Stomach (tissue), 9 donors: ENCODE results near the gene RELN. TPM values are rescaled to one million over a fixed set of nuclear protein-coding genes. Genes with fewer than 3 reads are reported as not detected.

Source experiments
- DNase-seq, 2 donors: peaks; one replicate each; pipeline versions ENCODE4 v3.0.0 to v3.0.0-alpha.2; 2013 to 2019
- H3K27ac ChIP-seq, 5 donors: fragments of 200-600 bp in 4 of 5; sonication (generic) in 4 of 5; one replicate each; pipeline ENCODE4 v1.5.1; 2013 to 2019; ENCODE audit warnings: mild to moderate bottlenecking in 1 of 5, moderate library complexity in 1 of 5
- H3K27me3 ChIP-seq, 3 donors: fragments of 200-600 bp; sonication (generic); one replicate each; pipeline ENCODE4 v1.5.1; 2017 to 2019; ENCODE audit warnings: mixed run types in 1 of 3
- H3K36me3 ChIP-seq, 4 donors: fragments of 200-600 bp; sonication (generic); 1 replicate in 3 of 4; 2 replicates in 1 of 4; pipeline ENCODE4 v1.5.1; 2016 to 2019
- H3K4me1 ChIP-seq, 4 donors: fragments of 200-600 bp; sonication (generic); one replicate each; pipeline ENCODE4 v1.5.1; 2016 to 2019
- H3K4me3 ChIP-seq, 4 donors: fragments of 200-600 bp; sonication (generic) in 3 of 4; one replicate each; pipeline ENCODE4 v1.5.1; 2016 to 2019; ENCODE audit warnings: mild to moderate bottlenecking in 1 of 4
- H3K9me3 ChIP-seq, 4 donors: fragments of 200-600 bp; sonication (generic); one replicate each; pipeline ENCODE4 v1.5.1; 2016 to 2019
- CTCF ChIP-seq, 7 experiments: fragments of 450-650 bp in 4 of 7; fragments of 200-600 bp in 3 of 7; sonication (generic) in 3 of 7; IDR thresholded peaks; one replicate each; pipeline ENCODE4 v1.5.1; 2016 to 2019; ENCODE audit warnings: antibody characterized with exemption in 7 of 7, control low read depth in 2 of 7, mild to moderate bottlenecking in 1 of 7
- EP300 ChIP-seq: sonication (generic); formaldehyde crosslinking; IDR thresholded peaks from one replicate; pipeline ENCODE4 v1.6.1; 2017; ENCODE audit warnings: antibody characterized with exemption
- POLR2A ChIP-seq, 4 donors: fragments of 450-650 bp; IDR thresholded peaks; one replicate each; pipeline ENCODE4 v1.6.1; 2016; ENCODE audit warnings: antibody characterized with exemption in 4 of 4, control low read depth in 2 of 4, mild to moderate bottlenecking in 1 of 4, moderate library complexity in 1 of 4
- POLR2AphosphoS5 ChIP-seq, 3 donors: sonication (generic); formaldehyde crosslinking; IDR thresholded peaks; one replicate each; pipeline ENCODE4 v1.6.1; 2016; ENCODE audit warnings: antibody characterized with exemption in 3 of 3
- whole genome bisulfite sequencing, 5 donors: extraction: QIAGEN DNeasy Blood & Tissue Kit in 3 of 5; methylation state at CpG; one replicate each; pipeline versions ENCODE4 v1.1.5 to v1.1.7; 2013 to 2018; 5-methylcytosine and 5-hydroxymethylcytosine counted together
- intact Hi-C: fragments of 100-400 bp; cut with DNase I; formaldehyde crosslinking; loops from one replicate; pipeline ENCODE4 v1.15.1; 2023; ENCODE audit warnings: low total_unique reads
- polyA plus RNA-seq, 3 donors: library from polyadenylated mRNA; stranded (reverse); fragments of 200-250 nt; gene quantifications; one replicate each; pipeline ENCODE4 v1.2.3, GENCODE V29; 2013
- total RNA-seq, 5 donors: library from RNA; depleted of rRNA; stranded (reverse); fragments of >200 nt; gene quantifications; one replicate each; pipeline versions ENCODE4 v1.1.0 to v1.2.3, GENCODE V29; 2014 to 2016
- donor health status: healthy with polysubstance abuse.
- donor health status: Bipolar disorder and iron deficiency.
- donor health status: healthy.

The RELN gene
- total and polyA plus RNA-seq, 8 donors = 0.19 to 14.3 (median 2.2) TPM

DNA sequence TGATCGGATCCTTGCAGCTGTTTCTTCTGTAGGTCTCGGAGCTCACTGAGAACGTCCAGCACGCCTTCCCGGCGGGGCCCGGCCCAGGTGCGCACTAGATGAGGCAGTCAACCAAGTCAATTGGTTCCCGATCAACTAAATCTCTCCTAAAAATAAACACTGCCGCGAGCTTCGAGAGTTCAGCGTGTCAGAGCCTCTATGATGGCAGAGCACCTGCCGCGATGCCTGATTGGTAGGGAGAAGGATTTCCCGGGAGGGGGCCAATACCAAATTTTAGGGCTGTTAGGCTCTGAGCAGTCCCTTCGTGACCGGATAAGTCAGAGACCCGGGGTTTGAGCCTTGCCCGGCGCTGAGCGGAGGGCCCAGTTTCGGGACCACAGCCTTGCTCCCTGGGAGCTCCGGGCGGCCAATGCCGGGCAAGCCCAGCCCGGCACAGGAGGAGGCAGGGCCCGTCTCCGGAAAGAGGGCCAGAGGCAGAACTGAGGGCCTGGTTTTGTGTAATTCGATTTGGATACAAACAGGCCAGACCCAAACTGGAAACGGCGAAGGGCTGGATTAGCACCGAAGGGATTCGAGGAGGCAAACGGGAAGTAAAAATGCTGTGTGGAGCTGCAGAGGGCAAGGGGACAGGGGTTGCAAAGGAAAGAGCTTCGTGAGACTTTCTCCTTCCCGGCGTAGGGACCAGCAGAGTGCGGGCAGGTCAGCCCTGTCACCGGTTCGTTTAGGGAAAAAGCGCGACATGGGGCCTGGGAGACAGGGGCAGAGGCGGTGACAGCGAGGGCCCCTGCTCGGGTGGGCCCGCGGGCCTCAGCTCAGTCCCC lies 544.0 kb downstream of the RELN start:
- DNase-seq = peak in 1 of 2 donors; percentile 43
- peak overlapping the region; percentile 44 to 49 (median 48) for H3K4me3 ChIP-seq
- peaks cover 0 to 45% (median 15%) of the 10 kb centered on the region in 3 donors for H3K27me3 ChIP-seq
- H3K9me3 ChIP-seq = no peaks in the 10 kb centered on the region
- WGBS, 5 donors = 7 to 16% (median 8%) methylated on average over 41 to 48 of the region's 48 CpGs
- no peak for TF ChIP-seq EP300
- no peak for TF ChIP-seq CTCF (IDR thresholded peaks at IDR 0.05)
- no peak for TF ChIP-seq POLR2A (IDR thresholded peaks at IDR 0.05)
- TF ChIP-seq POLR2AphosphoS5 (IDR thresholded peaks at IDR 0.05) = no peak
- intact Hi-C loops = no loop called here
- peaks cover 8 to 24% (median 21%) of the 10 kb centered on the region in 4 donors for H3K4me1 ChIP-seq
- H3K27ac ChIP-seq = peak overlapping the region; percentile 14 to 63 (median 37)
- no peaks in the 10 kb centered on the region for H3K36me3 ChIP-seq

GRCh38 chr7:103439661-103440060 lies 549.8 kb downstream of the RELN start:
- intact Hi-C loops = no loop called here
- 92 to 97% (median 95%) methylated on average over 8 of the region's 8 CpGs for WGBS, 5 donors
- TF ChIP-seq POLR2A (IDR thresholded peaks at IDR 0.05) (no peak), EP300 (no peak), CTCF (IDR thresholded peaks at IDR 0.05) (no peak), POLR2AphosphoS5 (IDR thresholded peaks at IDR 0.05) (no peak)

GRCh38 chr7:103437623-103438022 lies 551.8 kb downstream of the RELN start:
- 50 to 88% (median 84%) methylated on average over 1 of the region's 1 CpG for WGBS, 5 donors
- TF ChIP-seq EP300 (no peak), POLR2AphosphoS5 (IDR thresholded peaks at IDR 0.05) (no peak), CTCF (IDR thresholded peaks at IDR 0.05) (no peak), POLR2A (IDR thresholded peaks at IDR 0.05) (no peak)
- H3K9me3 ChIP-seq = peaks cover 0 to 6% (median 1%) of the 10 kb centered on the region in 4 donors
- H3K36me3 ChIP-seq = no peaks in the 10 kb centered on the region
- intact Hi-C loops = no loop called here
- no peak for DNase-seq
- H3K27me3 ChIP-seq = no peaks in the 10 kb centered on the region
- peaks cover 0 to 7% (median 0%) of the 10 kb centered on the region in 4 donors for H3K4me1 ChIP-seq
- no peak overlapping the region for H3K4me3 ChIP-seq
- no peak overlapping the region for H3K27ac ChIP-seq

More at GRCh38 chr7:103439661-103440060, 549.8 kb downstream of the RELN start:
- H3K27me3 ChIP-seq = peaks cover 0 to 17% (median 0%) of the 10 kb centered on the region in 3 donors
- no peak overlapping the region for H3K27ac ChIP-seq
- no peaks in the 10 kb centered on the region for H3K9me3 ChIP-seq
- H3K4me1 ChIP-seq = no peaks in the 10 kb centered on the region
- no peak for DNase-seq
- no peak overlapping the region for H3K4me3 ChIP-seq
- H3K36me3 ChIP-seq = no peaks in the 10 kb centered on the region

DNA sequence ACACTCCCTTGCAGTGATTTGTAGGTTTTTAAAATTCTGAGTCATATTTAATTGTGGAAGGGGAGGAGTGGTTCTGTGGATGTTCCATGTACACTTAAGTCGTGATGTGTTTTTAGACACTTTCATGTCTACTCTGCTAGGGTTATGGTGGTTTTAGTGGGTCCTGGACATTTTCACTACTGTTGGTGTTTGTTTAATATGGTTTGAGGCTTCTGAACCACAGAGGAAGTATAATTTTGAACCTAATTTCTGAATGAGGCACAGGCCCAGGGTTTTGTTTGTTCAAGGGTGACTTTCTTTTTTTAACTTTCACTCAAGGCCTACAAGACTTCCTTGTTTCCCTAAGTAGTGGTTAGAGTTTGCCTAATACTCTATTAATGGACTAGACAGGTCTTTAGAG lies 556.7 kb downstream of the RELN start:
- H3K9me3 ChIP-seq = peaks cover 0 to 6% (median 1%) of the 10 kb centered on the region in 4 donors
- no peak overlapping the region for H3K4me3 ChIP-seq
- H3K27ac ChIP-seq = peak overlapping the region in 2 of 5 donors; percentile 35 to 51
- peak in 1 of 2 donors; percentile 23 for DNase-seq
- WGBS, 5 donors = 18 to 45% (median 33%) methylated on average over 1 of the region's 1 CpG
- intact Hi-C loops = no loop called here
- H3K36me3 ChIP-seq = no peaks in the 10 kb centered on the region
- TF ChIP-seq EP300 (no peak), POLR2AphosphoS5 (IDR thresholded peaks at IDR 0.05) (no peak), CTCF (IDR thresholded peaks at IDR 0.05) (no peak), POLR2A (IDR thresholded peaks at IDR 0.05) (no peak)
- no peaks in the 10 kb centered on the region for H3K27me3 ChIP-seq
- H3K4me1 ChIP-seq = peaks cover 0 to 15% (median 0%) of the 10 kb centered on the region in 4 donors
